HG02943 (cell line): Measurements from ENCODE around the gene PPP4R2.

Source experiments
- ATAC-seq: cut with Tn5 transposase; IDR thresholded peaks from one replicate; pipeline ENCODE4 v1.9.1; 2021; ENCODE audit warnings: mild to moderate bottlenecking, low read depth, moderate library complexity; ENCODE audit not compliant: unreplicated experiment

The PPP4R2 gene, protein sequence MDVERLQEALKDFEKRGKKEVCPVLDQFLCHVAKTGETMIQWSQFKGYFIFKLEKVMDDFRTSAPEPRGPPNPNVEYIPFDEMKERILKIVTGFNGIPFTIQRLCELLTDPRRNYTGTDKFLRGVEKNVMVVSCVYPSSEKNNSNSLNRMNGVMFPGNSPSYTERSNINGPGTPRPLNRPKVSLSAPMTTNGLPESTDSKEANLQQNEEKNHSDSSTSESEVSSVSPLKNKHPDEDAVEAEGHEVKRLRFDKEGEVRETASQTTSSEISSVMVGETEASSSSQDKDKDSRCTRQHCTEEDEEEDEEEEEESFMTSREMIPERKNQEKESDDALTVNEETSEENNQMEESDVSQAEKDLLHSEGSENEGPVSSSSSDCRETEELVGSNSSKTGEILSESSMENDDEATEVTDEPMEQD

GRCh38 chr3:72996473-72997333 is at the start of gene PPP4R2:
Gene PPP4R2, plus strand, starts transcription at chr3:72996811. Its CDS starts 227 bp downstream, at chr3:72997038.
- peak; percentile 90 for ATAC-seq

GRCh38 chr3:72947715-72948490 is 48.7 kb upstream of the PPP4R2 start:
- no peak for ATAC-seq

- no peak for ATAC-seq
Measured at GRCh38 chr3:72949016-72949415, 47.6 kb upstream of the PPP4R2 start.

DNA sequence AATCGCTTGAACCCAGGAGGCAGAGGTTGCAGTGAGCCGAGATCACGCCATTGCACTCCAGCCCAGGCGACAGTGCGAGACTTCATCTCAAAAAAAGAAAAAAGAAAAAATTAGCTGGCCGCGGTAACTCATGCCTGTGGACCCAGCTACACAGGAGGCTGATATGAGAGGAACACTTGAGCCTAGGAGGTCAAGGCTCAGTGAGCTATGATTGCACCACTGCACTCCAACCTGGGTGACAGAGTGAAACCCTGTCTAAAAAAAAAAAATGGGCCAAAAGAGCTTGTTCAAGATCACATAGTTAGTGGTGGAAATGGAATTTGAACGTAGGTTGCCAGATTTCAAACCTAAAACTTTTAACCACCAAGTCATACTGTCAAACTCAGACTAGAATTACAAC is 46.2 kb upstream of the PPP4R2 start:
- ATAC-seq = no peak

GRCh38 chr3:72950801-72951200 is 45.8 kb upstream of the PPP4R2 start:
- ATAC-seq = no peak

DNA sequence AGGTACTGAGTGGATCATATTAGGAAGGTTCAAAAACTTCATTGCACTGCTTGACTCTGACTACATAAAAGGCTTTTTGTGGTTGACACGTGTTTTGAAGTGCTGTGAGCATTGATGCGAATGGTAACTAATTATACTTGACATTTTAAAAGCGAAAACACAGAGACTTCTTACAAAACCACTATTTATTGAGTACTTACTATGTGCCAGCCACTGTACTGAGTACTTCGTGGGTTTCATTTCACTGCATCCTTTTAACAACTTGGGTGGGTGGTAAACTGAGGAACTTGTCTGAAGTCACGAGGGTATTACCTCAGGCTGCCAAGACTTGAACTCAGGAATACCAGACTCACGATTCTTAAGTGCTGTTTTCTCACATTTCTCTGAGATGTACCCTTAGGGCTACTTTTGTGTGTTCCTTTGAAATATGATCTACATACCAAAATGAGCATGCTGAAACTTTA is 45.3 kb upstream of the PPP4R2 start:
- no peak for ATAC-seq

DNA sequence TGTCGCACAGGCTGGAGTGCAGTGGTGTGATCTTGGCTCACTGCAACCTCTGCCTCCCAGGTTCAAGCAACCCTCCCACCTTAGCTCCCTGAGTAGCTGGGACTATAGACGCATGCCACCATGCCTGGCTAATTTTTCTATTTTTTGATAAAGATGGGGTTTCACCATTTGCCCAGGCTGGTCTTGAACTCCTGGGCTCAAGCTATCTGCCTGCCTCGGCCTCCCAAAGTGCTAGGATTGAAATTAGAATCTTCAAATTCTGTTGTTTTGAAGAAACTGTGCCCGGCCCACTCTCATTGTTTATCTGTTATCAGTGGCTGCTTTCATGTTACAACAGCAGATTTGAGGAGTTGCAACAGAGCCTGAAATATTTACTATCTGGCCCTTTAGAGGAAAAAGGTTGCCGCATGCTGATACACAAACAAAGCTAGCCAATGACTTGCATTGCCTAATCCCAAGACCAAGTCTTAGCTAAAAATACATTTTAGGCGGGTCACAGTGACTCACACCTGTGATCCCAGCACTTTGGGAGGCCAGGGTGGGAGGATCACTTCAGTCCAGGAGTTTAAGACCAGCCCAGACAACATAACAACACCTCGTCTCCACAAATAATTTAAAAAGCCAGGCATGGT is 43.2 kb upstream of the PPP4R2 start:
- ATAC-seq = no peak

GRCh38 chr3:72957297-72957696 is 39.3 kb upstream of the PPP4R2 start:
- no peak for ATAC-seq

GRCh38 chr3:72959336-72959735 is 37.3 kb upstream of the PPP4R2 start:
- no peak for ATAC-seq

GRCh38 chr3:72960812-72961518 is 35.6 kb upstream of the PPP4R2 start:
- no peak for ATAC-seq

DNA sequence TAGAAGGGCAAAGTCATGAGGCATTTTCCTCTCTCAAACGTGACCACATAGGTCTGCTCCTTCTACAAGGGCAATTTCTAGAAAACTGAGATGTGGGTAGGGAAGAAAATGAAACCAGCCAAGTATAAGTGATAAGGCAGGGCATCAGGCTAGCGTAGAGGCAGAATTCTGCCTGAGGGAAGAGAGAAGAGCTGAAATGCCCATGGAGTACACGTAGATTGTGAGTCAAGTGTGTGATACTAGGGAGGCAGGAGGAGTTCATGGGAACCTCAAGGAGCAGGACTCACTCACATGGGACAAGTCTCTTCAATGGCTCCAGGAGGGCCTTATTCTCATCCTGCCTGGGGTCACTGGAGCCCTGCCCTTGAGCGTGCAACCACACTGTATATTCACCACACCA is 34.9 kb upstream of the PPP4R2 start:
- no peak for ATAC-seq

- ATAC-seq = no peak
Measured at GRCh38 chr3:72962317-72962716, 34.3 kb upstream of the PPP4R2 start.

- ATAC-seq = no peak
Measured at GRCh38 chr3:72964633-72965032, 32.0 kb upstream of the PPP4R2 start.

DNA sequence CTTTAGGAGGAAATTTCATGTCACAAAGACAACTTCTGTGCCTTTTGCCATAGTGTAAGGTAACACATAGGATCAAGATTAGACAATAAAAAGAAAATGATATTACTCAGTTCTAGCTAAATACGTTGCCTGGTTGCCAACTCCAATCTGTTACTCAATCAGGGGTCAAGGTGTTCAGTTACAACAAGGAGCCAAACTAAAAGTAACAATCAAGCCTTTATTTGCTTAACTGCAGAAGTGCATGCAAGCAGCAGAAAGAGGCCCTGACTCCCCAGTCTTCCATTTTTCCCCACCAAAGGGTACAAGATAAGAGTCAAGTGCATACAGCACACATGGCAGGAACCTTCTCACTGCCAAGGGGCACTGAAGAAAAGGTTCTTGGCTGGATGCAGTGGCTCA is 28.3 kb upstream of the PPP4R2 start:
- no peak for ATAC-seq

- ATAC-seq = no peak
Measured at GRCh38 chr3:72969766-72970165, 26.8 kb upstream of the PPP4R2 start.

GRCh38 chr3:72970942-72971341 is 25.7 kb upstream of the PPP4R2 start:
- no peak for ATAC-seq

GRCh38 chr3:72972706-72973030 is 23.9 kb upstream of the PPP4R2 start:
- ATAC-seq = no peak

DNA sequence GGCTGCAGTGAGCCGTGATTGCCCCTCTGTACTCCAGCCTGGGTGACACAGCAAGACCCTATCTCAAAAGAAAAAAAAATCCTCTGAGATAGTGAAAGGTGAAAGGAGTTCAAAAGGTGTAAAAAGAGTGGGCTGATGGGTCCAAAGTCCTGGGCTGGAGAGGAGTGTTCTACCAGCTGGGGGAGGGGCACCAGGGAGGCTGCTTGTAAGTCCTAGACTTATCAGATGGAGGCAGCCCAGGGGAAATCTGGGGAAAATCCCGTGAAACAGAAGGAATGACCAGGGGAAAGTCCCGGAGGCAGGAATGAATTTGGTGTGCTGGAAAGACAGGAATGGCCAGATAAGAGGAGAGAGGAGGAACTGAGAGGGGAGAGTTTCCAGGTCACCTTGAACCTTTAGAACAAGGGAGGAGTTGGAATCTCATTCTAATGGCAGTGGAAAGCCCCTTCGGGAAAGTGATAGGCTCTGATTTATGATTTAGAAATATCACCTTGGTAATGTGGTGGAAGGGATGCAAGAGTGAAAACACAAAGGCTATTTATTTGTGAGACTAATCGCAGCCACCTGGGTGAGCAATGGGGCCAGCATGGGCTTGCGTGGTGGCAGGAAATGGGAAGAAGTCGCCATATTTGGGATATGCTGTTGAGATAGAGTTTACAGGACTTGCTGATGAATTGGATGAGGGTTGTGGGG is 23.4 kb upstream of the PPP4R2 start:
- no peak for ATAC-seq

GRCh38 chr3:72973786-72974185 is 22.8 kb upstream of the PPP4R2 start:
- no peak for ATAC-seq
